BE2C (cell line): ENCODE data around the gene LPIN2.

Experiments
- DNase-seq: peaks from one replicate; pipeline ENCODE4 v3.0.0-alpha.2; 2020
- H3K27me3 ChIP-seq: fragments of 250-450 bp; sonication (Bioruptor Pico); 2 replicates; pipeline ENCODE4 v1.5.1; 2020; ENCODE audit warnings: mild to moderate bottlenecking
- H3K36me3 ChIP-seq: fragments of 250-450 bp; sonication (Bioruptor Pico); 2 replicates; pipeline ENCODE4 v1.5.1; 2020; ENCODE audit warnings: mild to moderate bottlenecking
- H3K4me1 ChIP-seq: fragments of 250-450 bp; sonication (Bioruptor Pico); 2 replicates; pipeline ENCODE4 v1.5.1; 2020
- H3K4me3 ChIP-seq: 2 replicates; pipeline ENCODE4 v1.5.1; 2011; ENCODE audit warnings: low read depth, low read length
- H3K9me3 ChIP-seq: fragments of 250-450 bp; sonication (Bioruptor Pico); 2 replicates; pipeline ENCODE4 v1.5.1; 2020
- CTCF ChIP-seq: IDR thresholded peaks from 2 replicates; pipeline ENCODE4 v1.5.1; 2012; ENCODE audit warnings: mild to moderate bottlenecking, low read depth, low read length

LPIN2 gene

GRCh38 chr18:3046216-3046808, 33.4 kb upstream of the LPIN2 start:
- Histone ChIP-seq H3K4me1 (no peaks in the 10 kb centered on the region), H3K36me3 (no peaks in the 10 kb centered on the region), H3K27me3 (no peaks in the 10 kb centered on the region), H3K4me3 (no peak overlapping the region), H3K9me3 (no peaks in the 10 kb centered on the region)
- no peak for DNase-seq
- TF ChIP-seq CTCF: no peak

GRCh38 chr18:3044931-3045698, 32.2 kb upstream of the LPIN2 start:
- Histone ChIP-seq H3K4me1 (no peaks in the 10 kb centered on the region), H3K36me3 (no peaks in the 10 kb centered on the region), H3K4me3 (no peak overlapping the region), H3K9me3 (no peaks in the 10 kb centered on the region), H3K27me3 (no peaks in the 10 kb centered on the region)
- DNase-seq: peak; percentile 4
- TF ChIP-seq CTCF: no peak

- H3K27me3 ChIP-seq: no peaks in the 10 kb centered on the region
- no peaks in the 10 kb centered on the region for H3K36me3 ChIP-seq
- H3K4me1 ChIP-seq: no peaks in the 10 kb centered on the region
- TF ChIP-seq CTCF: no peak
- H3K9me3 ChIP-seq: no peaks in the 10 kb centered on the region
- H3K4me3 ChIP-seq: no peak overlapping the region
- no peak for DNase-seq
Measured at GRCh38 chr18:3042379-3042778, 29.4 kb upstream of the LPIN2 start.

- DNase-seq: no peak
- Histone ChIP-seq H3K27me3 (no peaks in the 10 kb centered on the region), H3K4me3 (no peak overlapping the region), H3K4me1 (no peaks in the 10 kb centered on the region), H3K36me3 (no peaks in the 10 kb centered on the region), H3K9me3 (no peaks in the 10 kb centered on the region)
- TF ChIP-seq CTCF: no peak
Measured at GRCh38 chr18:3041843-3042242, 28.9 kb upstream of the LPIN2 start.

GRCh38 chr18:3040881-3041280, 27.9 kb upstream of the LPIN2 start:
- no peak for TF ChIP-seq CTCF
- H3K9me3 ChIP-seq: no peaks in the 10 kb centered on the region
- H3K4me3 ChIP-seq: no peak overlapping the region
- H3K4me1 ChIP-seq: no peaks in the 10 kb centered on the region
- no peaks in the 10 kb centered on the region for H3K36me3 ChIP-seq
- H3K27me3 ChIP-seq: no peaks in the 10 kb centered on the region
- no peak for DNase-seq

GRCh38 chr18:3040173-3040572, 27.2 kb upstream of the LPIN2 start:
- Histone ChIP-seq H3K27me3 (no peaks in the 10 kb centered on the region), H3K4me3 (no peak overlapping the region), H3K4me1 (no peaks in the 10 kb centered on the region), H3K36me3 (no peaks in the 10 kb centered on the region), H3K9me3 (no peaks in the 10 kb centered on the region)
- TF ChIP-seq CTCF: no peak
- DNase-seq: no peak
